Left ventricle myocardium superior (tissue), 1 donor: ENCODE results near the gene GAR1. TPM values are rescaled to one million over a fixed set of nuclear protein-coding genes. Genes with fewer than 3 reads are reported as not detected.
"Not testable (repeated sequence)": the region's sequence is repeated elsewhere in the genome, so short reads cannot be mapped to it uniquely, and the experiment has no call there.

Experiments
- ATAC-seq: fragments of 200-7000 bp; cut with Tn5 transposase; one replicate; pipeline ENCODE4 v1.9.1; 2020; ENCODE audit warnings: mild to moderate bottlenecking, moderate library complexity
- DNase-seq: peaks from one replicate; pipeline ENCODE4 v3.0.0-alpha.2; 2020
- intact Hi-C: fragments of 100-400 bp; cut with micrococcal nuclease; formaldehyde crosslinking; loops from one replicate; pipeline ENCODE4 v1.11.0; 2022
- total RNA-seq: library from RNA; stranded (reverse); fragmentation: NEBNext Ultra II Directional; extraction: Animal tissue kit (Norgen Biotek cat#: 25700); gene quantifications from one replicate; pipeline ENCODE4 v1.2.1, GENCODE V29; 2021
- donor health status: DM: no; HTN: yes; CAD: no; lungs with severe emphysema.

The GAR1 gene
- total RNA-seq, 1 donor from 2014 or later, result 9.2 TPM

DNA sequence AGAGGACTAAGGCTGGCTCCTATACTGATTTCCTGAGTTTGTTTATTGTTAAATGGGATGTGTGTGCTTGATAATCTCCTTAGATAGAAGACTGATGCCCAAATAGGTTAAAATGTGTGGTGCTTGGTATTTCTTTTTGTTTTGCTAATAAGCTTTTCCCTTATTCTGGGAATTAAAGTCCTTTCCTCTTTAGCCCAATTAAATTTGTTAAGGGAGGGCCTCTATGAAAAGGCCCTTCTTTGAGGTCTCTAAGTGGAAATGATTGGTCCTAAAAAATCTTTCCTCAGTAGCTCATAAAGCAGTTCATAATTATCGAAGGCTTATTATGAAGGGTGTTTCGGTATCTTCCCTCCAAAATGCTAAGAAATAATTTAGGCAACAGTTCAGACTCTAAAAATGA, 12.1 kb downstream of the GAR1 start, which contains the start of gene RRH:
TSS of gene RRH (plus strand) at position 301 of the 400 bp plus-strand sequence. CDS start at position 357, 56 bp downstream.
- intact Hi-C loops, result loop anchor here (5.0 to 10.0 kb wide), 2 partner anchors 390 to 413 kb away; no protein-coding TSS in a partner anchor
- ATAC-seq, result no peak
- no peak for DNase-seq

GRCh38 chr4:109833756-109834155, 18.2 kb downstream of the GAR1 start:
- DNase-seq, result no peak
- intact Hi-C loops, result no loop called here
- ATAC-seq, result no peak

DNA sequence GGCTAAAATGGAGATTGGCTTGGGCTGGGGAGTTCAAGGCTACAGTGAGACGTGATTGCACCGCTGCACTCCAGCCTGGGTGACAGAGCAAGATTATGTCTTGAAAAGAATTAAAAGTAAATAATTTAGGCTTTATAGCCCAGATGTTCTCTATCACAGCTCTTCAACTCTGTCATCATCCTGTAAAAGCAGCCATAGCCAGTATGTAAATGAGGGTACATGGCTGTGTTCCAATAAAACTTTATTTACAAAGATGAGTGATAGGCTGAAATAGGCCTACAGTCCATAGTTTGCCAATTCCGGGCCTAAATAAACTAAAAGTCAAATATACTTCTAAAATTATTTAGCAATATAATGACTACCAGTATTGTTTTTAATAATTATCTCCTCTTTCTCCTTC, 21.4 kb downstream of the GAR1 start:
- no peak for ATAC-seq
- no peak for DNase-seq
- intact Hi-C loops, result no loop called here

GRCh38 chr4:109846395-109847098, 31.0 kb downstream of the GAR1 start:
- DNase-seq (no peak), ATAC-seq (no peak)
- intact Hi-C loops, result no loop called here

DNA sequence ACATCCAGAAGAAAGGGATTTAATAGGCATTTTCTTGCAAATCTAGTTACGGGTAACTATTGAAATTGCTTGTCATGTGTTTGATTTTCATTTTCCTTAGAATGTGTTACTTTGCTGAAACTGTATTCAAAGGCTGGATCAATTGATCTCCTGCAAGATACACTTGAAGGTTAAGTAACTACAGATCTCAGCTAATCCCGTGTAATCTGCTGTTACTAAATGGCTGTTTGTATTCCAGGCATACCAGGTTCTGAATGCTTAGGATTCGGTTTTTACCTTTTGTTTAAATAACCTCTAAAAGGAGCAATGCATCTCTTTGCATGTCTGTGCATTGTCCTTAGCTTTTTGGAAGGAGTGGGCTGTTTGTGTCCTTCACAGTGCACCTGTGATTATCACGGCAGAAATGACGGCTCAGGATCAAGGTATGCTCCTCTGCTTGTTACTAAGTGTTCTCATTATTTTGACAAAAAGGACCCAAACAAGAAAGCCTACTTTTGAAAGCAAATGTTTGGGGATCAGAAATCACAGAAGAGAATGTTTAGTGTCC, 32.4 kb downstream of the GAR1 start, which contains the start of gene LRIT3:
TSS of gene LRIT3 (plus strand) at position 212 of the 547 bp plus-strand sequence. CDS start at position 307, 95 bp downstream.
- ATAC-seq (no peak), DNase-seq (no peak)
- intact Hi-C loops, result no loop called here

- DNase-seq (no peak), ATAC-seq (no peak)
- intact Hi-C loops, result no loop called here
Observed at GRCh38 chr4:109848501-109848900, 32.9 kb downstream of the GAR1 start.

DNA sequence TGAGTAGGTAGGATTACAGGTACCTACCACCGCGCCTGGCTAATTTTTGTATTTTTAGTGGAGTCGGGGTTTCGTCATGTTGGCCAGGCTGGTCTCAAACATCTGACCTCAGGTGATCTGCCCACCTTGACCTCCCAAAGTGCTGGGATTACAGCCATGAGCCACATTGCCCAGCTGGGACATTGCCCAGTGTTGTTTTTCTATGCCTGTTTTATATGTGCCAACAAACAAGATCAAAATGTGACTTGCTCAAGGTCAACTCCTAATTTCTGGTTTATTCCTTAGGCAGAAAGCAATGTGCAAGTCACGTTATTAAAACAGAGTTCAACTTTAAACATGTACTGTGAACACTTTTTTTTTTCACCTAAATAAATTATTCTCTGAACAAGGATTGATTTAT, 35.0 kb downstream of the GAR1 start:
- intact Hi-C loops, result no loop called here
- no peak for DNase-seq
- ATAC-seq, result no peak

GRCh38 chr4:109859426-109860300, 44.1 kb downstream of the GAR1 start:
- DNase-seq, intact Hi-C loops, ATAC-seq: not testable (repeated sequence)

DNA sequence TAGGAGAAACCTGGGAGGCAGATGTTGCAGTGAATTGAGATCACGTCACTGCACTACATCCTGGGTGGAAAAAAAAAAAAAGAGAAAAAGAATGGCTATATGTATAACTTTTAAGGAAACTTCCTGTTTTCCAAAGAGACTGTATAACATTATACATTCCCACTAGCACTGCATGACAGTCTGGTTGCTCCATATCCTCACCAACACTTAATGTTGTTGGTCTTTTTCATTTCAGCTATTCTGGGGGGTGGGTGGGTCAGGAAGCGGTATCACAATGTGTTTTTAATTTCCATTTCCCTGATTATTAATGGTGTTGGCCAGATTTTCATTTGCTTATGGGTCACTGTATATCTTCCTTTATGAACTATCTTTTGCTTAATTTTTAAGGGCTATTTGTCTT, 45.7 kb downstream of the GAR1 start:
- no peak for ATAC-seq
- DNase-seq, result no peak
- intact Hi-C loops, result no loop called here

- ATAC-seq, result no peak
- no peak for DNase-seq
- intact Hi-C loops, result no loop called here
Observed at GRCh38 chr4:109861916-109862511, 46.5 kb downstream of the GAR1 start.

GRCh38 chr4:109864134-109864533, 48.6 kb downstream of the GAR1 start:
- intact Hi-C loops, result no loop called here
- ATAC-seq (no peak), DNase-seq (no peak)

DNA sequence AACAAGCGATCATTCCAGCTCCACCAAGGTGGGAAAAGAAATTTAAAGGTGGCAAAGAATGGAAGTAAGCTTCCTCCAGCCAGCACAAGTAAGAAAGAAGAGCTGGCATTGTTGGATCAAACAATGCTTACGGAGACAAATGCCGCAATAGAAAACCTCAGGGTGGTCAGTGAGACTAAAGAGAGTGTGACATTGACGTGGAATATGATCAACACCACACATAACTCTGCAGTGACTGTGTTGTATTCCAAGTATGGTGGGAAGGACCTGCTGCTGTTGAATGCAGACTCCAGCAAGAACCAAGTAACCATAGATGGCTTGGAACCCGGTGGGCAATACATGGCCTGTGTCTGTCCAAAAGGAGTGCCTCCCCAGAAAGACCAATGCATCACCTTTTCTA, 54.5 kb downstream of the GAR1 start:
- no peak for ATAC-seq
- no peak for DNase-seq

DNA sequence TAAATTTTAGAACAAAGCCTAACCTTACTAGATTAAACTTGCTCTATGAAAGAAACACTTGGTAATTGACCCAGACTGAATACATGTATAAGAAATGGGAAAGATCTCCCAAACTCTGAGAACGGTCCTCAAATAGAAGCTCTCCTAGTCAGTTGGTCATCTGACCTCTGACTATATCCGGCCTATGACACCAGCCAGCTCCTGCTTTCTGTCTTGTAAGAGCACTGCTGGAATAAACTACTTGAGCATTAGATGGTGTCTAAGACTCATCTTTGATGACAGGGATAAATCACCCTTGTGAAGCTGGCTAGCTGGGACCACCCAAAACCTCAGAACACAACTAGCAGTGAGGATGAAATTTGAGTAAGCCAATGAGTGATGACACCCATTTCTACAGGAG, 56.5 kb downstream of the GAR1 start:
- DNase-seq, result no peak
- no peak for ATAC-seq

More for the DNA sequence above, 54.5 kb downstream of the GAR1 start:
- intact Hi-C loops, result no loop called here

DNA sequence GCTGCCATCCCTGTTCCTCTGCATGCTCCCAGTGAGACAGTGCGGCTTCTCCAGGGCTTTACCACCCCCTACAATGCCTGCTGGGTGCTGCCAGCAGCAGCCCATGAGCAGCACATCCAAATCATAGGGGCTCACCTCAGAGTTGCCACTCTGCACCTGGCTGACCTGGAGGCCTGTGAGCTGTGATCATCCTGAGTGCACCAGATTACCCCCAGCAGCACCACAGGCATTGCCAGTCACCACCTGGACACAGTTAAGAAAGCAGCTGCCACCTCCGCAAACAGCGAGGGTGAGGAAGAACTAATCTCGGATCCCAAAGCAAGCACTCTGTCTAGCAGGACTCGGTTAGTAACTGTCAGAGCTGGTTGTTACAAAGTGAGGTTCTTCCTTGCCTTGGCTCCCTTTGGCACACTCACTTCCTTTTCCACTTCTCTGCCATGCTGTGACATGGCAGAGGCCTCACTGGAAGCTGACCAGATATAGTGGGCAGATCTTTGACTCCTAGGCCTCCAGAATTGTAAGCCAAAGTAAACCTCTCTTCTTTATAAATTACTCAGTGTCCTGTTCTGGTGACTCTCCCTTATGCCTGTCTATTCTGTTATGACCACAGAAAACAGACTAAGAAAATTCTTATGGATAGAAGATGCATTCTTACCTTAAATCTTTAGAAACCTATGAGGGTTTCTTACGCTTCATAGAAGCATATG, 57.5 kb downstream of the GAR1 start:
- DNase-seq (no peak), ATAC-seq (no peak)
- intact Hi-C loops, result no loop called here

More for the DNA sequence above, 56.5 kb downstream of the GAR1 start:
- intact Hi-C loops, result no loop called here

GRCh38 chr4:109873791-109874514, 58.4 kb downstream of the GAR1 start:
- no peak for DNase-seq
- intact Hi-C loops, result no loop called here
- ATAC-seq, result no peak
